Measurements from ENCODE around the gene BCAS3.
A peak's percentile ranks its signal among the peaks of the same experiment; 100 is the strongest.

The BCAS3 gene

DNA sequence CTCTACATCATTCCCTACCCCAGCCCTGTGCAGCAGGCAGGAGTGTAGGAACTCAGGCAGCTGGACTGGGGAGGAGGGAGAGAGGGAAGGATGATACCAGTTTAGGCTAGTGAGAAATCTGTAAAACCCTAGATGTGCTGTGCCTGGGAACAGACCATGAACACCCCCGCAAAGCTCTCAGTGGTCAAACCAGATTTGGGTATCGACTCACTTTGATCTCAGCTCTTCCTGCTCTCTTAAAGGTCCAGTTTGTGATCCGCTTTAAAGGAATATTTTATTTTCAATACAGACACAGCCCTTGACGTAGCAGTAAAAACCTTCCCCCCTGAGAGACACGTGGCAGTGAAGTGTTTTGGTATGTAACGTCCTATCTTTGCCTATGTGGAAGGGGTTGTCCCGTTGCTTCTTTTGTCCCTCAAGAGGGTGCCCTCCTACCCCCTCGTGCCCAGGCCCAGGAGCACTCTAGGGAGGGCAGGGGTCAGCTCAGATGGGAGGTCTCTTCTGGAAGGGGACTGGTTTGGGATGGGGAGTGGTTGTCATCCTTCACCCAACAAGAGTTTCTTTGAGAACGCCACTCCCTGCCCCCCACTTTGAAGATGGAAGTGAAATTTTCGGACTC is 702.7 kb downstream of the BCAS3 start:
- DNase-seq: no peak

DNA sequence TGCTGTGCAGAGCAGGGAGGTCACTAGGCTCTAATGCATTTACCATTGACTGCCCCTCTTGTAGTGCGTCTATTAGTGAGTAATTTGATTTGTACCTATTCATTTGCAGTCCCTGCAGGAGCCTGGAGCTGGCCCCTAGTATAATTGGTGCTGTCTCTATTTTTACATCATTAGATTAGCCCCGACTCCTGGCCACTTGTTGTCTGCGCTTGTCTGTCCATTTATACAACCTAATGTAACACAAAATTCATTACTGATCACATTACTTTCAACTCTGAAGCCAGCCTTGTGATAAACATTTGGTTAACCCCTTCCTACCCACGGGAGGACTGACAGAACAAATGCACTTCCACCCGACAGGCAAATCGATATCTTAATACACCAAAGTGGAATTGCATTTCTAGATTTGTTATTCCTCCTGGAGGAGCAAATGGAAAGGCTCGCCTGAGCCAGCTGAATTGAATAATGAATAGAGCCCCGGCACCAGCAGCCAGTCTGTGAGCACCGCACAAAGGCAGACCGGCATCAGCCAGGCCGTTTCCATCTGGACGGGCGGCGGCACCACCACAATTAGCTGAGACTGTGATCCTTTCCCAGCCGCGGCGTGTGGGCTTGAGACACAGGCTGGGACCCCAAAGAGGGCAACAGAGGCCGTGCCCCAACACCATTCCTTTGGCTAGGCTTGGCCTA is 703.3 kb downstream of the BCAS3 start:
- DNase-seq: no peak

DNA sequence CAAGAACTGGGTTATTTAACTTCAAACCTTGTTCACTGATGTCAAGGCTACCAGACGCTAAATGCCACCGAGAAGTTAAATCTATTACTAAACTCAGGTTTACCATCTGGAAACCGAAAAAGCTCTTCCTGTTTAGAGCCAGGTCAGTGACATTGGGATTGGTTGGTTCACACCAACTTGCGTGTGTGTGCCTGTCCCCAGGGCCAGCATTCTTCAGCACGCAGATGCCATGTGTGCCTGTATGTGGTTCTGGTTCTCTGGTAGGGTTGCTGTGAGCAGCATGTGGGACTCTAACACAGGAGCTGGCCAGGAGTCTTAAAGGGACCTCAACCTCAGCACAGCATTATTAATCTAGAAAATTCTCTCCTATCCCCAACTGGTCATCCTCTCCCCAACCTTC is 703.9 kb downstream of the BCAS3 start:
- no peak for DNase-seq

DNA sequence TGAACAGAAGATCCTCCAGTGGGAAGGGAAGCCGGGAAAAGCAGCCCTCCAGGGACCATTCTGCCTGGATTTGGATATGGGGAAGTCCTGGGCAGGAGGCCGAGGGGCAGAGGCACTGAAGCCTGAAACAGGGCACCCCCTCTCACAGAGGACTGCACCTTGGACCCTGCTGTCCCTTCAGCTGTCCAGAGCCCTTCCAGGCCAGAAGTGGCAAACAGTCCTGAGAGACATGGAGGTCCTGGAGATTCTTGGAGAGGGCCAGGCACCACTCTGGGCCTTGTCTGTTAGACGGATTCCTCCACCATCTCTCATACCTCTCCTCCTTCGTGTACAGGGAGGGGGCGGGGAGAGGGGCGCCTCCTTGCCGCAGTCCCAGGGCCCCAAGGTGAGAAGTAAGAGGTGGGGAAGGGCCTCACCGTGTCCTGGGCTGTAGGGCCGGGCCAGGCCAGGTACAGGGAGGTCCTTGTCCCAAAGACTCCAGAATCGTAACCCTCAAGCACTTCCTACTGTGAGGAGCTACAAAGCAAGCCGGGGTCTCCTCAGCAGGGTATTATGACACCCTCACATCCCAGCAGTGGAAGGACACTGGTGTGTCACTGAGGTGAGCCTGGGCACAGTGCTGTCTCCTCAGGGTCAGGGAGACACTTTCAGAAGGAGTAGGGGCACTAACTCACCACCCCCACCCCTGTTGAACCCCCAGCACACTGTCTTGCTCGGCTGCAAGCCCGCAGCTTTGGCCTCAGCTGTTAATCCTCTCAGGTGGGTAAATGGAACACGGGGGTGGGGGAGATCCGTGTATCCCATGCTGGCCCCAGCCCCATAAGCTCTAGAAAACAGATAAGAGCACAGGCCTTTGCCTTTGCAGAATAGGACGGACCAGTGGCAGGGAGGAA is 705.4 kb downstream of the BCAS3 start:
- no peak for DNase-seq

DNA sequence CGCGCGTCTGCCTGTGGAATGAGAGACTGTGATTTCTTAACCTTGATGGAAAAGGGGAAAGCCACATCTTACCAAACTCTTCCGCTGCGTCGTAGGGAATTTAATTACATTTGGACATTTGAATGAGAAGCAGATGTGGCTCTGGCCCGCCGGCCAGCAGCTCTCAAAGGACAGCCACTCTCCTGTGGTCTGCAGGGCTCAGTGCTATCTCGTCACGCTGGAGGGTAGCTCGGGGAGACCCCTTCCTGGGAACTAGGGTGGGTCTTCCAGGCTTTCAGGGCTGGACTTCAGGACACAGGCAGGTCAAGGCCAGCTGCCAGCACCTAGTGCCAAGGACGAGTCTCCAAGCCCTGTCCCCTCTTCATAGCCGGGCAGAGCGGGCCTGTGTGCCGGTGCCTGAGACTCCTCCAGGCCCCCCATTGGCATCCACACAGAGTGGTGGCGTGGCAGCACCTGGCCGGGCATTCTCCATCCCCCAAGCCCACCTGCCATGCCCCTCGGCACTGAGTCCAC is 706.1 kb downstream of the BCAS3 start:
- no peak for DNase-seq

DNA sequence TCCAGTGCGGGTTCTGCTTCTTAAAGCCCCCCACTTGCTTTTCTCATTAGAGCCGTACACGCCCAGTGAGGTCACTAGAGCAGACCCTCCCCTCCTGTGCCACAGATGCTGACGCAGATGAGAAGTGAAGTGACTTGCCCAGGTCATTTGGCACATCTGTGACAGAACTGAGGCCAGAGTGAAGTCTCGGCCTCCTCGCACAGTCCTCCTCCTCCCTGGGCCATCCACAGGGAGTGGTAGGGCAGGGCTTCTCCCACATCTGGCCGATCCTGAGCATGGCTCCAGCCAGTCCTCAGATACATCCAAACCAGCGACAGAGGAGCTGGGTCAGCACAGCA is 706.7 kb downstream of the BCAS3 start:
- DNase-seq: no peak

DNA sequence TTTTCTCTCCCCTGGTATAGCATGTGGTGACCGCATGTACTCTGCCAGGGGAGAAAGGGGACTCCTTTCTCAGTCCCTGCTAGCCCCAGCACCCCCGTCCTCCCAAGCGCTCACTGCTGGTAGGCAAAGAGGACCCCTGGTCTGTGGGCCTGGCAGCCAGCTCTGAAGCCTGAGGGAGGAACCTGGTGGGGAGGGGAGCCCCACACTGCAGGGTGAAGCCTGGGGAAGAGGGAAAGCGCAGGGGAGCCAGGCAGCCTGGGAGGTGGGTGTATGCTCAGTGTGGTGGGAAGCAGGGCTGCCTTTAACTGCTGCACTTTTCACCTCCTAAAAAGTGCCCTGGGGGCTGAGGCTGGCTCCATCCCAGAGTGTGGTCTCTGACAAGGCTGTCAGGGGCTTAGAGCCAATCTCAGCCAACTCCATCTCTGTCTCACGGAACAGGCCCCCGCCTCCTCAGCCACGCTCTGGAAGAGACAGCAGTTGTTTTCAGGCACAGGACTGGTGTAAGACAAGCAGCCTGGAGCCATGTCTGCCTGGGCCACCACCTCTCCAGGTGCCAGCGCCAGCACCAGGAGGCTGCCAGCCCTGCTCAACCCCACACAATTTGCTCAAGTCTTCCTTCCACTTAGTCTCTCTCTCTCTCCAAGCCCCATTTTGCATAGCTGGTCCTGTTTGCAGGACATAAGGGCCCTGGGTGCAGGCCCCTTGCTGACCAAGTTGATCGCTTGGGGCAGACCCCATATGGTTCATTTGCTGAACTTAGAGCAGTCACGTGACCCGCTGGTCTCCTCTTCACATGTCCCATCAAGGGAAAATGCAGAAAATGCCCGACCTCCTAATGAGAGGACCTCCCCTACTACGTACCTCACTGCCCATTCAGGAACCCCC is 707.3 kb downstream of the BCAS3 start:
- no peak for DNase-seq

DNA sequence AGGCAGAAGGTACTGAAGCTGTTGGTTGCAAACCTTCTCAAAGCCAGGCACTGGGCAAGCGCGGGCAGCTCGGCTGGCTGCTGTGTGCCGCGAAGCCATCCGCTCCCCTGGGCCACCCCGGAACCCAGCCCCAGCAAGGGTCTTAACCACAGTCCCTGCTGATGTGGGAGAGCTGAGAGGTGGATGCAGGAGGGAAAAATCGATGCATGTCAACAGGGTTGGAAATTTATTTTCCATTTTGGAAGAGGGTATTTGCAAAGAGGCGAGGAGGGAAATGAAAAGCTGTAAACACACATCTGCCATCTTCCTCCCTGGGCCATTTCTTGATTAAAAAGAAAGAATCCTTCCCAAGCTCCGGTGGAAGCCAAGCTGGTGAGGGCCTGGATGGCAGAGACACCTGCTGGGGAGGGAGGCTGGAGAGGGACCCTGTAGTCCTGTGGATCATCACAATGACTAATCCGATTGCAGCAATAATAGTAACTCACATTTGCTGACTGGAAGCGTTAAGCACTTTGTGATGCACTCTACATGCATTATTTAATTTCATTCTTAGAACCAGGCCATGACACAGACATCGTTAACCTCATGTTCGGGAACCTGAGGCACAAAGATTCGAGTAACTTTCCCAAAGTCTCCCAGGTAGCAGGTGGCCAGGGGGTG is 708.1 kb downstream of the BCAS3 start:
- DNase-seq: no peak

DNA sequence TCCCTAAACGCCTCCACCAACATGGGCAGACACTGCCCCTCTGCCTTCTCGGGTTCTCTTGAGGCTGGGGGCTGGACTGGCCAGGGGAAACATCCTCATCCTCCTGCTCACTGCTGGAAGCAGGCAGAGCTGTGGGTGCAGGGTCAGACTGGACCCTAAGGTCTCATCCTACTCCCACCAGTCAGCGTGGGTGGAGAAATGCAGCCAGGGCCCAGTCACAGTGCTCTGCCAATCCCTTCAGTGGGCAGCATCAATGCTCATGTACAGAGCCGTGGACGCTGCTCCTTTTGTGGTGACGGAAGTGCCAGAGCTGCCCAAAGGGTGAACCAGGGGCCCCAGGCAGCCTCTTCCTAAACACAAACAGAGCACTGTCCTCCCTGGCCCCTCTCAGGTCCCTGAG is 708.6 kb downstream of the BCAS3 start:
- no peak for DNase-seq

DNA sequence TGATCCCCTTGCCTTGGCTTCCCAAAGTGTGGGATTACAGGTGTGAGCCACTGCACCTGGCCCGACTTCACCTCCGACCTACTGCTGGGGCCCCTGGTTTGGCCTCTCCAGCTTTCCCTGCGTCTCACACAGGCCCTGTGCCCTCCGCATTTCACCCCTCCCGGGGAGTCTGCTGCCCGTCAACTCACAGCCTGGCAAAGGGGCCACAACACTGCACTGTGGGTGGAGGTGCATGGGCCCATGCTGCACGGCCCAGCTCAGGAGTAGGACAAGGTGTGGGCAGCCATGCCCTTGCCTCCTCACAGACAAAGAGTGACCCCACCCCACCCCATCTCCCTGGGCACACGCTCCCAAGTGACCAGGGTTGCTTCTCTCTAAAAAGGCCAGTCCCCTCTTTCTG is 709.4 kb downstream of the BCAS3 start:
- DNase-seq: no peak

DNA sequence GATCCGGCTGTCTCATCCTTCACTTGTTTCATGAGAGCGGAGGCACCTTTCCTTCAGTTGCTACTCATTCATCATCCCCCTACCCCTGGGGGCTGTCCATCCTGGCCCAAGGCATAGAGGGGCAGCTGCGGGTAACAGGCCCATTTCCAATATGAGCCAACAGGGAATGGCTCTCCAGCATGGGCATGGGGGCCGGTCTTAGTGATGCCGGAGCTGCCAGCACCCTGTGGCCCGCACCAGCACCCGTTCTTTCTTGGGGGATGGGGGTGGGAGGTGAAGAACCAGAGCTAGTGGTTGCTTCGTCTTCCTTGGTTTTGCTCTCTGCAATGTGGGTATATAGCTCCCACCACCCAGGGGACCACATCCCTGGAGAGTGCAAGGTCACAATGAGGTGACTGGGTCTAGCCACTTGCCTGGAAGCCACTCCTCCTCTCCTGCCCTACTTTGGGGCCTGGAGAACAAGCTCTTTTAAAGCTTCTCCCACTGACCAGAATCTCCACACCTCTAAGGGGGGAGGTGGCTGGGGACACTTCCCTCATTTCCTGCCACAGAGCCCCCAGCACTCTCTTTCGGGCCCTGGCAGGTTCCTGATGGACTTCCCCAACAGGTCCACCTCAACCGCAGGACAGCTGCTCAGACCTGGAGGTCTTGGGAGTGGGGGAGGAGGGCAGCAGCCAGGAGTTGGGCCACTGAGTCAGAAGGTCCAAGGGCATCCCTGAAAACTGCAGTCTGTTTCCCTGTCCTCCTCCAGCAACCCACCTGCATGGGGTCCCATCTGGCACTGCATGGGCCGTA is 710.1 kb downstream of the BCAS3 start:
- no peak for DNase-seq

DNA sequence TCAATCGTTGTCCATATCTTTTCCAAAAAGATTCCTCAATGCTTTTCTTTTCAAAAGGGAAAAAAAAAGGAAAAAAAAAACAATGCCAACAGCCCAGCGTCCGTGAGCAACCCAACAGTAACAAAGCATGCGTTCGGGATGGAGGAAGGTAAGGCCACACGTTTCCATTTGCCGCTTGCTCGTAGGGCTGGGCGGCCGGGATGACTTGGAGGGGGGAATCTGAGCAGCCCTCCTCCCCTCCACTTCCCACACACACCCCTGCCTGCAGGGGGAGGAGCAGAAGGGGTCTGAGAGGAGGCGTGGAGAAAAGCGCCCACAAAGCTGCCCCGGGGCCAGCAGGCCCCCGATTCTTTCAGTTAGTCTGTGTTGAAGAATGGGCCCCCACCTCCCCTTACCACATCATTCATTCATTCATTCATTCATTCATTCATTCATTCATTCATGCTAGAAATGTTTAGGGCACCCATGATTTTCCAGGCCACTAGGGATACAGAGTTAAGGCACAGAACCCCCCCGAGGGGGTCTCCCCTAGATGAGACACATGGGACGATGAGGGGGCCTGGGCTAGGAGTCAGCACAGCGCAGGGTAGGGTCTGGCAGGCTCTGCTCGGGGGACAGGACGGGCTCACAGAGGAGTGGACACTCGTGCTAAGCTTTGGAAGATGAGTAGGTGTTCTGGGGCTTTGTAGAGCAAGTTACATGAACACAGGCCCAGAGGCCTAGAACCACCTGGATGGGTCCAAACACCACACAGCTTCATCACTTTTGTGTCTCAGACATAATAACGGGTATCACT is 711.1 kb downstream of the BCAS3 start:
- no peak for DNase-seq

DNA sequence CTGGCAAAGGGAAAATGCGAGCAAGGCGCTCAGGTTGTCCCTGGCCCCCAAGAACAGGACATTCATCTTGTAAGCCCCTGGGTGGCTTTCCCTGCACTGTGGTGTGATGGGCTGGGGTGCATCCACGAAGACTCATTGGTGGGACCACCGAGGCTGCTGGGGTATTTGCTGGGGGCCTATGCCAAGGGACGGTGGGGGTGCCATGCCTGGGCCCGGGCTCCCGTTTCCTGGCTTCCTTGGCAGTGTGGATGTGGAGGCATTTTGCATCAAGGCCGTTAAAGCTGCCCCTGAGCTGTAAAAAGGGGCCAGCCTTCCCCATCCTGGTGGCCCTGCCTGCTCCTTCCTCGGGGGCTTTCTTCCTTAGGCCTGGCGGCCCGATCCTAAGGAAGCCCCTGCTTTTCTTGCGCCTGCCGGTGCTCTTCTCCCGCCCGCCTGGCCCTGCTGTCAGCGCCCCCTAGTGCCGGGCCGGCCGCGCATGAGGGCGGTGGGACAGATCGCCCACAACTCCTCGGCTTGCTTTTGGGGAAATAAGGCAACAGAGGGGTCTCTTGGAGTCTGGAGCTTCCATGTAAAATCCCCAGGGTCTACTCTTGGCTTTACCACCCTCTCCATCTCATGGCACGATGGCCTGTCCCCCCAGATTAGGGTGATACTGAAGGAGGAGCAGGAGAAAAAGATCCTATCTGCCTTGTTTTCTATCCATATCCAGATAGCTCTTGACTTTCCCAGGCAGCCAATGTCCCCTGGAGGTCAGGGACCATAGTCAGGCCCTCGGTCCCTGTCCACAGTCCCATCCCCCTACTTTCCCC is 712.2 kb downstream of the BCAS3 start:
- DNase-seq: peak; percentile 25

DNA sequence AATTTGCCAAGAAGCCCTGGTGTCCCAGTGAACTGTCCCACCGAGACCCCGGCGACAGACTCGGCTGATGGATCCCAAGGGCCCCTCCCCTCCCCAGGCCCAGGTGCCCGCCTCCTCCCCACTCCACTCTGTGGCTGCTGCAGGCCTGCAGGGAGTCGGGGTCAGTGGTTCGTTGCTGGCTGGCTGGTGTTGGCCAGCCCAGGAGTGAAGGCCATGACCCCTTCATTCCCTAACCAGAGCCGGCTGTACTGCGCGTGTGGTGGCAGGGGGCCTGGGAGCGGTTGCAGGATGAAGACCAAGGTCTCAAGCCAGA is 712.8 kb downstream of the BCAS3 start:
- DNase-seq: no peak

DNA sequence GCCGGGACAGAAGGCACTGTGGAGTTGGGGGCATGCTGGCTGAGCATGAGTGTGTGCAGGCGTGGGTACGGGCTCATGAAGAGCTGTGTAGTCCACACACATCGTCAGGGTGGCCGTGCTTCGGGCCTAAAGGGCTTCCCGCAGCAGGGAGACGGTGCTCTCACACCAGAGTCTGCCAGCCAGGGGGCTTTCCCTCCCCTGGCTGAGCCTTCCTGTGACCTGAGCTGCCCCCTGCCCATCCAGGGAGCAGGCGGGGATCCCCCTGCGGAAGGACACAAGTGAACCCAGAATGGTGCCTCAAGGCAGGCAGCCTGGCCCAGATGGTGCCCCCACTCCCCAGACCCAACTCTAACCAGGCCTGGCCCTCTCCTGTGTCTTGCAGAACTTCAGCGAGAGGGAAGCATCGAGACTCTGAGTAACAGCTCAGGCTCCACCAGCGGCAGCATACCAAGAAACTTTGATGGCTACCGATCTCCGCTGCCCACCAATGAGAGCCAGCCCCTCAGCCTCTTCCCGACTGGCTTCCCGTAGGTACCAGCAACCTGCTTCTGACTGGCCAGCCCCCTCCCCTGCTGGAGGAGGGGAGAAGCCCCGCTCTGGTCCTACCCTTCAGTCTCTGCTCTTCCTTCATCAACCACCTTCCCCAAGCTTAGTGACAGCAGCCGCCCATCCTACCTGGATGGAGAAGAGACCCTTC is 714.1 kb downstream of the BCAS3 start:
- no peak for DNase-seq

DNA sequence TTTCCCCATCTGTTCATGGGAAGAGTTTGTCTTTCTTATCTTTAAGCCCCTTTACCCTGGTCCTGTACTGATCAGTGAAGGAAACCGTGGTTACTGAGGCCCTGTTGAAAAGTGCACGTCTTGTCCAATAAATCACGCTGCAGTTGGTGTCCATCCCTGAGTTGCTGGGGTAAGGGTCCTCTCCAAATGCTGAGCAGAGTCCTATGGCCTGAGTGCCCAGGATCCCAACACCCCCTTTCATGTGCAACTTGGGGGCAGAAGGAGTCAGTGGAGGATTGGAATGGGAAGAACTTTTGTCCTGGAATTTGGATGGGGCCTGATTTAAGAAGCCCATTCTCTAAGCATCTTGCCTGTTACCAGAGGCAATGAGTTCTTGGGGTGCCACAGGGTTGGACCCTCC is 715.0 kb downstream of the BCAS3 start:
- DNase-seq: no peak

DNA sequence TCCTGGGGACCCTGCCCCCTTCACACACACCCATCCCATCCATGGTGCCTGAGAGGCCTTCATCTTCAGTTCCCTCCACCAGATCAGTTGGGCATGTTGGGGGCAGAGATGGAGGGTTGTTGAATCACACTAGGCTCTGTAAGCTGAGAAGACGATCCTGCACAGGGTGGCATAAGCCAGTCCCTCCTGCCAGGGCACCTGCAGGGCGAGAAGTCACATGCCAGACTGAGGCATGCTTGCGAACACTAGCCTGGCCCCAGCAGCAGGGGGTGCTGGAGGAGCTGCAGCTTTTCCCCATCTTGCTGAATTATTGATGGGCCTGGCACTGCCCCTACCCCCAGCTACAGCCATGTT is 715.9 kb downstream of the BCAS3 start:
- no peak for DNase-seq

DNA sequence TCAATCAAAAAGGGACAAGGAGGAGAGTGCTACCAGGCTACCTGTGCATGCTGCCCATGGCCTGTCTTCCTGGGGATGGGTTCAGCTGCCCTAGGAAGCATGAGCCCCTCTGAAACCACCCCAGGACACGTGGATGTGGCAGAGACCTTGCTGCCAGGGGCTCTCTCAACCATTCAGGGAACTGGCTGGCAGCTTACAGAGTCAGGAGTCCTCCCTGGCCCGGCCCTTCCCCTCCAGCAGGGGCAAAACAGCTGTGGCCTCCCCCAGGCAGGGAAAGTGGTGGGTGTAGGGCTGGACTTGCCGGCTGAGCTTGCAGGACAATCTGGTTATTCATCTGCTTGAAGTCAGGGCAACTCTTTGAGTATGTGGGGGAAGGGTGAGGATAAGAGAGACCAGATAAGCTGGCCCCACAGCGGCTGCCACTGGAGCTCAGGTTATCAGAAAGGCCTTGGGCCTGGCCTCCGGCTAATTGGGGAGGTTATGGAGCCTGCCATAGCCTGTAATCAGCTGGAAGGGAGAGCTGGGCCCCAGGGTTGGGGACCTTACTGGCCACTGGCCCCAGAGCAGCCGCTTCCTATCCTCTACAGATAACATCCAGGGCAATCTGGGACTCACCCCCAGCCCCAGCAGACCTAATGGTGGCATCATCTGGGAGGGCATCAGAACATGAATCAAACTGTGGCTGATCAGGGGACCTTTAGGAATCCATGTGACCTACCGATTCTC is 716.4 kb downstream of the BCAS3 start:
- no peak for DNase-seq
